ENCODE results near the gene HRAS. TPM values are rescaled to one million over a fixed set of nuclear protein-coding genes. Genes with fewer than 3 reads are reported as not detected.

The HRAS gene
- total and polyA plus RNA-seq, 2 of the 8 experiments (the other 6 are each of a cell fraction or from before 2014, with no cell fraction given) = 44.3 to 54.7 TPM

GRCh38 chr11:506238-506994 lies 29.0 kb downstream of the HRAS start (continued):
- peak; percentile 91 for TF ChIP-seq MAX (IDR thresholded peaks at IDR 0.05)
- TF ChIP-seq KDM4A (IDR thresholded peaks at IDR 0.05; ENCODE audit: low read depth, low read length, severe bottlenecking) = peak; percentile 82
- TF ChIP-seq CTCF (IDR thresholded peaks at IDR 0.05; ENCODE audit: control extremely low read depth in 1 of 3, insufficient read depth in 1 of 3, low read depth in 1 of 3, low read length in 3 of 3) = 0 out of 4 replicates have a peak, but pooled peaks of 1 of the 3 experiments have one; percentile 5
- peak in 1 of 2 experiments; percentile 83; a peak in 1 of 4 replicates for TF ChIP-seq HDAC2 (IDR thresholded peaks at IDR 0.05; ENCODE audit: borderline replicate concordance in 1 of 2, low read depth in 2 of 2, low read length in 2 of 2)
- TF ChIP-seq CBX8 (IDR thresholded peaks at IDR 0.05; ENCODE audit: borderline replicate concordance, low read depth, low read length) = no peak
- TF ChIP-seq PHF8 (conservative IDR thresholded peaks at IDR 0.05; ENCODE audit: low read depth, low read length) = 0 out of 2 replicates have a peak, but pooled peaks have one; percentile 50
- no peak for TF ChIP-seq MAFK (IDR thresholded peaks at IDR 0.05; ENCODE audit: low read depth, low read length)
- peak; percentile 46 for TF ChIP-seq TEAD4 (IDR thresholded peaks at IDR 0.05; ENCODE audit: low read depth, low read length)
- TF ChIP-seq SAP30 (IDR thresholded peaks at IDR 0.05; ENCODE audit: insufficient read depth, insufficient replicate concordance, low read length) = peak; percentile 61
- TF ChIP-seq GABPA (IDR thresholded peaks at IDR 0.05; ENCODE audit: borderline replicate concordance, insufficient read depth, low read length) = no peak; the same call in 1 of the 2 replicates
- 0 out of 2 replicates have a peak, but pooled peaks have one; percentile 59 for TF ChIP-seq SP1 (IDR thresholded peaks at IDR 0.05; ENCODE audit: low read depth, low read length)
- TF ChIP-seq RAD21 (IDR thresholded peaks at IDR 0.05 in 1 of 2, conservative IDR thresholded peaks at IDR 0.05 in 1 of 2; ENCODE audit: low read depth in 2 of 2, low read length in 2 of 2) = no peak
- TF ChIP-seq EP300 (IDR thresholded peaks at IDR 0.05; ENCODE audit: borderline replicate concordance in 1 of 2, low read depth in 2 of 2, low read length in 2 of 2) = peak in 1 of 2 experiments; percentile 75; a peak in 1 of 3 replicates
- peak; percentile 60 for TF ChIP-seq NRF1 (IDR thresholded peaks at IDR 0.05; ENCODE audit: low read depth, low read length)
- TF ChIP-seq ATF3 (IDR thresholded peaks at IDR 0.05; ENCODE audit: insufficient read depth, low read depth, low read length) = peak; percentile 91
- peak; percentile 63; the same call in 1 of the 2 replicates for TF ChIP-seq RBBP5 (IDR thresholded peaks at IDR 0.05; ENCODE audit: borderline replicate concordance, low read depth, low read length)
- peak; percentile 85 for TF ChIP-seq SRF (IDR thresholded peaks at IDR 0.05; ENCODE audit: low read depth, low read length)
- TF ChIP-seq TBP (IDR thresholded peaks at IDR 0.05; ENCODE audit: low read depth, low read length) = 0 out of 2 replicates have a peak, but pooled peaks have one; percentile 38

All from H1 (cell line).